GM12801 (cell line): ENCODE data around the gene DMAC1.

Source experiments
- CTCF ChIP-seq: IDR thresholded peaks from one replicate; pipeline ENCODE4 v1.5.1; 2011; ENCODE audit warnings: control low read depth; ENCODE audit not compliant: insufficient read length; ENCODE audit errors: extremely low read depth

Gene DMAC1

GRCh38 chr9:7827792-7828191 lies 28.2 kb upstream of the DMAC1 start:
- no peak for TF ChIP-seq CTCF

- TF ChIP-seq CTCF = no peak
Observed at GRCh38 chr9:7827056-7827455, 27.5 kb upstream of the DMAC1 start.

GRCh38 chr9:7823651-7824050 lies 24.1 kb upstream of the DMAC1 start:
- no peak for TF ChIP-seq CTCF

GRCh38 chr9:7819984-7820383 lies 20.4 kb upstream of the DMAC1 start:
- TF ChIP-seq CTCF = no peak

- TF ChIP-seq CTCF = no peak
Observed at GRCh38 chr9:7816021-7816420, 16.4 kb upstream of the DMAC1 start.

- TF ChIP-seq CTCF = no peak
Observed at GRCh38 chr9:7813030-7813429, 13.5 kb upstream of the DMAC1 start.

GRCh38 chr9:7811677-7812076 lies 12.1 kb upstream of the DMAC1 start:
- no peak for TF ChIP-seq CTCF

GRCh38 chr9:7802666-7803065 lies 3.1 kb upstream of the DMAC1 start:
- no peak for TF ChIP-seq CTCF
